ENCODE data around the gene MTG2. TPM values are rescaled to one million over a fixed set of nuclear protein-coding genes. Genes with fewer than 3 reads are reported as not detected.

The MTG2 gene
- total and polyA plus RNA-seq, 10 of the 15 experiments (the other 5 are each of a cell fraction or from before 2014, with no cell fraction given) = 6.2 to 52.4 (median 34.3) TPM

DNA sequence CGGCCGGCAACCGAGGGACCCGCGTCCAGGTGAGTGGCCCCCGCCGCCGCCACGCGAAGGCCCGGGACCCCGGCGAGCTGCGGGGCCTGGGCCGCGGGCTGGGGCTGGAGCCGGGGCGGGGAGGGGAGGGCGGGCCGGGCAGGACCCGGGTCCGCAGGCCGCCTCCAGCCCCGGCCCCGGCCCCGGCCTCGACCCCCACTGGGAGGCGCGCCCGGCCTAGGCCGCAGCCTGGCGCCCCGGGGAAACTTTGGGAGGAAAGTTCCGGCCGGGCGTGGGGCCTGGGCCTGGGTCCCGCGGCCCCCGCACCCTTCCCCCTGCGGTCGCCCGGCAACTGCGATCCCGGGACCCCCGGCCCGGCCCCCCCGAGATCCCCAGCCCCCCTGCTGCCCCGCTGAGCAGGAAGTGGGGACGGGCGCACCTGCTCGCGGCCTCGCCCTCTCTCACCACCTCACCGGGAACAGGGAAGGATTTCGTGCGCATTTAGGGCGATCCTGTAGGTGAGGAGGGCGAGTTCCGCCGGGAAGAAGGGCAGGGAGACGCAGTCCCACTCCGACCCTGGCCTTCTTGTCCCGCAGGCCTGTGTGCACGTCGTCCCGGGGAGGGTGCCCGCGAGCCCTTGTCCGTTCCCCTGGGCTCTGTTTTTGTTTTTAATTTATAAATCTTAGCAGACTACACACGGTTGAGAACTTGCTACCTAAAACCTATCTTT is 55.9 kb downstream of the MTG2 start:
- in situ Hi-C loops (cut with MboI) = no loop called here
- no peak overlapping the region; the same call in 1 of the 2 replicates for H2AFZ ChIP-seq (ENCODE audit: control insufficient read depth, low read depth, low read length)
- TF ChIP-seq IRF4 (IDR thresholded peaks at IDR 0.05; ENCODE audit: low read depth, low read length) (no peak), CREB1 (IDR thresholded peaks at IDR 0.05; ENCODE audit: low read depth) (no peak), EGR1 (IDR thresholded peaks at IDR 0.05; ENCODE audit: borderline replicate concordance in 1 of 2, low read depth in 2 of 2, low read length in 2 of 2) (peak in 1 of 2 experiments; percentile 24; a peak in 1 of 3 replicates), POLR2A (IDR thresholded peaks at IDR 0.05; ENCODE audit: low read depth, low read length) (peak; percentile 67; the same call in 1 of the 2 replicates), BRCA1 (IDR thresholded peaks at IDR 0.05; ENCODE audit: low read depth, low read length) (no peak), GATAD2B (conservative IDR thresholded peaks at IDR 0.05; ENCODE audit: low read depth) (0 out of 2 replicates have a peak, but pooled peaks have one; percentile 1), POU2F2 (IDR thresholded peaks at IDR 0.05; ENCODE audit: borderline replicate concordance, low read depth, low read length) (no peak), CBX5 (IDR thresholded peaks at IDR 0.05; ENCODE audit: low read depth) (no peak), NR2F1 (conservative IDR thresholded peaks at IDR 0.05) (no peak)
- TF ChIP-seq, protein P1, sequence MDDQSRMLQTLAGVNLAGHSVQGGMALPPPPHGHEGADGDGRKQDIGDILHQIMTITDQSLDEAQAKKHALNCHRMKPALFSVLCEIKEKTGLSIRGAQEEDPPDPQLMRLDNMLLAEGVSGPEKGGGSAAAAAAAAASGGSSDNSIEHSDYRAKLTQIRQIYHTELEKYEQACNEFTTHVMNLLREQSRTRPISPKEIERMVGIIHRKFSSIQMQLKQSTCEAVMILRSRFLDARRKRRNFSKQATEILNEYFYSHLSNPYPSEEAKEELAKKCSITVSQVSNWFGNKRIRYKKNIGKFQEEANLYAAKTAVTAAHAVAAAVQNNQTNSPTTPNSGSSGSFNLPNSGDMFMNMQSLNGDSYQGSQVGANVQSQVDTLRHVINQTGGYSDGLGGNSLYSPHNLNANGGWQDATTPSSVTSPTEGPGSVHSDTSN (IDR thresholded peaks at IDR 0.05; ENCODE audit: insufficient replicate concordance, low read depth, low read length) = no peak
- peak overlapping the region; percentile 84 for H3K4me3 ChIP-seq
- ChIA-PET RAD21 (ENCODE audit: unreplicated experiment) (no interaction called here), CTCF (no interaction called here), POLR2A (no interaction called here), SMC1A (ENCODE audit: uncharacterized antibody, unreplicated experiment) (no interaction called here)
- WGBS (ENCODE audit: insufficient coverage, insufficient replicate concordance, low lambda C conversion rate, missing lambda C conversion rate) = 1% methylated on average over 30 of the region's 70 CpGs
- peak overlapping the region; percentile 66 for H3K9ac ChIP-seq (ENCODE audit: control insufficient read depth, insufficient read depth, low read length)
- H3K27ac ChIP-seq (ENCODE audit: control insufficient read depth, insufficient read depth) = peak overlapping the region; percentile 59; the same call in 1 of the 2 replicates
- ATAC-seq = peak; percentile 2; the same call in 2 of the 3 replicates
- peak overlapping the region; percentile 61 for H3K4me2 ChIP-seq (ENCODE audit: control insufficient read depth, insufficient read depth)
- no peaks in the 10 kb centered on the region; the same call in 2 of the 3 replicates for H3K9me3 ChIP-seq (replicated peaks; ENCODE audit: control insufficient read depth, insufficient read depth, low read length)
- intact Hi-C loops (cut with micrococcal nuclease; ENCODE audit: unreplicated experiment) = no loop called here
- no TSS peak for BruUV-seq (replicated peaks)
- H3K79me2 ChIP-seq (ENCODE audit: control insufficient read depth, insufficient read depth, low read length) = peaks cover 18% of the 10 kb centered on the region
- no peaks in the 10 kb centered on the region; the same call in 1 of the 2 replicates for H4K20me1 ChIP-seq (ENCODE audit: control insufficient read depth, insufficient read depth)
- no peaks in the 10 kb centered on the region for H3K27me3 ChIP-seq (replicated peaks in 1 of 2; ENCODE audit: control insufficient read depth in 2 of 2, insufficient read depth in 2 of 2, low read length in 1 of 2)
- no peak for FAIRE-seq
- H3K4me1 ChIP-seq (ENCODE audit: control insufficient read depth, insufficient read depth, low read length) = peaks cover 12% of the 10 kb centered on the region
- no peak for DNase-seq (ENCODE audit: low read depth, low spot score)
- no peaks in the 10 kb centered on the region; a peak in 1 of 4 replicates for H3K36me3 ChIP-seq (ENCODE audit: control insufficient read depth in 2 of 2, insufficient read depth in 2 of 2, low read length in 1 of 2)

Data from GM12878 (cell line).